ENCODE results near the gene POM121C.
"Not testable (repeated sequence)": the region's sequence is repeated elsewhere in the genome, so short reads cannot be mapped to it uniquely, and the experiment has no call there.

DNA sequence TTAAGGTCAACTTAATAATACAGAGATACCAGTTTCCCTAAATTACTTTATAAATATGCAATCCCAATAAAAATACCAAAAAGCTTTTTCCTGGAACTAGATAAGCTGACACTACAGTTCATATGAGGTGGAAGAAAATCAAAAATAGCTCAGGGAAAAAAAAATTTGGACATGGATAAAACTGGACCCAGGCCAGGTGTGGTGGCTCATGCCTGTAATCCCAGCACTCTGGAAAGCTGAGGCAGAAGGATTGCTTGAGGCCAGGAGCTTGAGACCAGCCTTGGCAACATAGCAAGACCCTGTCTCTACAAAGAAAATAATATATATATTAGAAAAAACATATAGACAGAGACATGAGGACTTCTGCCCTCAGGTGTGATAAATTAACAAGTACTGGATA lies 8.6 kb downstream of the POM121C start:
- not testable (repeated sequence) for TF ChIP-seq KLF10 (tag by site-specific recombination; IDR thresholded peaks at IDR 0.05); ZBTB21 (tag by site-specific recombination; IDR thresholded peaks at IDR 0.05); ZNF350 (tag by site-specific recombination; IDR thresholded peaks at IDR 0.05); ZNF416 (tag by site-specific recombination; IDR thresholded peaks at IDR 0.05); ZBTB7A (tag by site-specific recombination; IDR thresholded peaks at IDR 0.05; ENCODE audit: low read depth); ZNF274 (IDR thresholded peaks at IDR 0.05; ENCODE audit: low read length); ZNF274 (tag by site-specific recombination; IDR thresholded peaks at IDR 0.05; ENCODE audit: borderline replicate concordance)
- TF ChIP-seq, protein P1, sequence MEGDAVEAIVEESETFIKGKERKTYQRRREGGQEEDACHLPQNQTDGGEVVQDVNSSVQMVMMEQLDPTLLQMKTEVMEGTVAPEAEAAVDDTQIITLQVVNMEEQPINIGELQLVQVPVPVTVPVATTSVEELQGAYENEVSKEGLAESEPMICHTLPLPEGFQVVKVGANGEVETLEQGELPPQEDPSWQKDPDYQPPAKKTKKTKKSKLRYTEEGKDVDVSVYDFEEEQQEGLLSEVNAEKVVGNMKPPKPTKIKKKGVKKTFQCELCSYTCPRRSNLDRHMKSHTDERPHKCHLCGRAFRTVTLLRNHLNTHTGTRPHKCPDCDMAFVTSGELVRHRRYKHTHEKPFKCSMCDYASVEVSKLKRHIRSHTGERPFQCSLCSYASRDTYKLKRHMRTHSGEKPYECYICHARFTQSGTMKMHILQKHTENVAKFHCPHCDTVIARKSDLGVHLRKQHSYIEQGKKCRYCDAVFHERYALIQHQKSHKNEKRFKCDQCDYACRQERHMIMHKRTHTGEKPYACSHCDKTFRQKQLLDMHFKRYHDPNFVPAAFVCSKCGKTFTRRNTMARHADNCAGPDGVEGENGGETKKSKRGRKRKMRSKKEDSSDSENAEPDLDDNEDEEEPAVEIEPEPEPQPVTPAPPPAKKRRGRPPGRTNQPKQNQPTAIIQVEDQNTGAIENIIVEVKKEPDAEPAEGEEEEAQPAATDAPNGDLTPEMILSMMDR (tag by site-specific recombination; IDR thresholded peaks at IDR 0.05), result not testable (repeated sequence)
- TF ChIP-seq, protein P2, sequence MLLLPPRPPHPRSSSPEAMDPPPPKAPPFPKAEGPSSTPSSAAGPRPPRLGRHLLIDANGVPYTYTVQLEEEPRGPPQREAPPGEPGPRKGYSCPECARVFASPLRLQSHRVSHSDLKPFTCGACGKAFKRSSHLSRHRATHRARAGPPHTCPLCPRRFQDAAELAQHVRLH (tag by site-specific recombination; IDR thresholded peaks at IDR 0.05), result not testable (repeated sequence)
- TF ChIP-seq, protein P3, sequence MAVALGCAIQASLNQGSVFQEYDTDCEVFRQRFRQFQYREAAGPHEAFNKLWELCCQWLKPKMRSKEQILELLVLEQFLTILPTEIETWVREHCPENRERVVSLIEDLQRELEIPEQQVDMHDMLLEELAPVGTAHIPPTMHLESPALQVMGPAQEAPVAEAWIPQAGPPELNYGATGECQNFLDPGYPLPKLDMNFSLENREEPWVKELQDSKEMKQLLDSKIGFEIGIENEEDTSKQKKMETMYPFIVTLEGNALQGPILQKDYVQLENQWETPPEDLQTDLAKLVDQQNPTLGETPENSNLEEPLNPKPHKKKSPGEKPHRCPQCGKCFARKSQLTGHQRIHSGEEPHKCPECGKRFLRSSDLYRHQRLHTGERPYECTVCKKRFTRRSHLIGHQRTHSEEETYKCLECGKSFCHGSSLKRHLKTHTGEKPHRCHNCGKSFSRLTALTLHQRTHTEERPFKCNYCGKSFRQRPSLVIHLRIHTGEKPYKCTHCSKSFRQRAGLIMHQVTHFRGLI (tag by site-specific recombination; IDR thresholded peaks at IDR 0.05), result not testable (repeated sequence)
- TF ChIP-seq, protein P4, sequence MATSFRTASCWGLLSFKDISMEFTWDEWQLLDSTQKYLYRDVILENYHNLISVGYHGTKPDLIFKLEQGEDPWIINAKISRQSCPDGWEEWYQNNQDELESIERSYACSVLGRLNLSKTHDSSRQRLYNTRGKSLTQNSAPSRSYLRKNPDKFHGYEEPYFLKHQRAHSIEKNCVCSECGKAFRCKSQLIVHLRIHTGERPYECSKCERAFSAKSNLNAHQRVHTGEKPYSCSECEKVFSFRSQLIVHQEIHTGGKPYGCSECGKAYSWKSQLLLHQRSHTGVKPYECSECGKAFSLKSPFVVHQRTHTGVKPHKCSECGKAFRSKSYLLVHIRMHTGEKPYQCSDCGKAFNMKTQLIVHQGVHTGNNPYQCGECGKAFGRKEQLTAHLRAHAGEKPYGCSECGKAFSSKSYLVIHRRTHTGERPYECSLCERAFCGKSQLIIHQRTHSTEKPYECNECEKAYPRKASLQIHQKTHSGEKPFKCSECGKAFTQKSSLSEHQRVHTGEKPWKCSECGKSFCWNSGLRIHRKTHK (tag by site-specific recombination; IDR thresholded peaks at IDR 0.05), result not testable (repeated sequence)

Measured in HEK293 (cell line).